Astrocyte of the cerebellum (primary cell): Measurements from ENCODE around the gene MYEOV.

ENCODE experiments used
- DNase-seq: peaks from one replicate; pipeline ENCODE4 v3.0.0-alpha.2; 2011; ENCODE audit warnings: low read depth
- H3K4me3 ChIP-seq: 2 replicates; pipeline ENCODE4 v1.5.1; 2011; ENCODE audit warnings: mild to moderate bottlenecking, low read depth, low read length, moderate library complexity
- CTCF ChIP-seq: IDR thresholded peaks from 2 replicates; pipeline ENCODE4 v1.5.1; 2012; ENCODE audit warnings: low read length, low read depth, moderate library complexity, mild to moderate bottlenecking; ENCODE audit errors: missing control alignments
- in situ Hi-C: cut with HindIII; loops from 2 replicates; pipeline ENCODE4 v1.10.0; 2017; ENCODE audit warnings: low sequenced_read_pairs

The MYEOV gene

DNA sequence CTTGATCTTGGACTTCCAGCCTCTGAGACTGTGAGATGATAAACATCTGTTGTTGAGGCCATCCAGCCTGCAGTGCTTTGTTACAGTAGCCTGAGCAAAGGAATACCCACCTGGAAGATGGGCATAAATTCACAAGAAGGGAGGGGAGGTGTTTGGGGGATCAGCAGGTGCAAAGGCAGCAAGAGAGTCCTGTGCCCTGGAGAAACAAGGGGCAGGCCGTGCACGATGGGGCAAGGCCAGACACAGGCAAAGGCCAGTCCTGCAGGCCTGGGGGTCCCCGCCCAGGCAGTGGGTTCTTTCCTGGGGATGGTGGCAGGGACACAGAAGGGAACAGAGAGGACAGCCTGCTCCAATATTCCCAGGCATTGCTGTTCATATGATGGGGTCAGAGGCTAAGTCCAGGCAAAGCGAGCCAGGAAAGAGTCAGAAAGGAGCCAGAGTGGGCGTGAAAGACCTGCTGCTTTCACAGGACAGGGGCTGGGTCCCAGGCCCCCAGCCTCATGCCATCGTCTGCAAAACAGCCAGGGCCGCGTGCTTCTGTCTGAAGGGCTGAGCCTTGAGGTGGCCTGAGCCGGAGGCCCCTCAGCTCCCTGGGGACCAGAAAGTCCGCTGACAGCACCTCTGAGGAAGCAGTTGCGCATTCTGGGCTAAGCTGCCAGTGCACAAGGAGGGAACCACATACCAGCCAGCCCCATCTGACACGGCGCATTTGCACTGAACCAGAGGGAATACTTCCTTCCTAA, 48.8 kb downstream of the MYEOV start:
- no peak overlapping the region for H3K4me3 ChIP-seq
- in situ Hi-C loops: no loop called here
- TF ChIP-seq CTCF: no peak
- DNase-seq: no peak

GRCh38 chr11:69343401-69344321, 49.7 kb downstream of the MYEOV start:
- DNase-seq: no peak
- no peak overlapping the region for H3K4me3 ChIP-seq
- in situ Hi-C loops: no loop called here
- TF ChIP-seq CTCF: no peak

- no peak overlapping the region for H3K4me3 ChIP-seq
- no peak for DNase-seq
- in situ Hi-C loops: no loop called here
- no peak for TF ChIP-seq CTCF
Observed at GRCh38 chr11:69344570-69345145, 50.7 kb downstream of the MYEOV start.
